Upper lobe of left lung (tissue), 4 donors: ENCODE results near the gene CYB5R3.

Source experiments
- CTCF ChIP-seq, 6 experiments: fragments of 450-650 bp in 4 of 6; fragments of 200-600 bp in 2 of 6; sonication (generic) in 2 of 6; IDR thresholded peaks; one replicate each; pipeline ENCODE4 v1.5.1; 2016 to 2019; ENCODE audit warnings: antibody characterized with exemption in 6 of 6
- EP300 ChIP-seq, 4 donors: sonication (generic); formaldehyde crosslinking; IDR thresholded peaks; one replicate each; pipeline ENCODE4 v1.5.1; 2017; ENCODE audit warnings: antibody characterized with exemption in 4 of 4, control low read depth in 2 of 4
- POLR2A ChIP-seq, 4 donors: fragments of 450-650 bp; IDR thresholded peaks; one replicate each; pipeline ENCODE4 v1.5.1; 2016 to 2017; ENCODE audit warnings: antibody characterized with exemption in 4 of 4, mild to moderate bottlenecking in 2 of 4
- POLR2AphosphoS5 ChIP-seq, 2 donors: sonication (generic); formaldehyde crosslinking; IDR thresholded peaks; one replicate each; pipeline ENCODE4 v1.5.1; 2017; ENCODE audit warnings: antibody characterized with exemption in 2 of 2

- no peak for TF ChIP-seq POLR2A (IDR thresholded peaks at IDR 0.05)
- TF ChIP-seq CTCF (IDR thresholded peaks at IDR 0.05): no peak
- peak in 1 of 2 donors; percentile 38 for TF ChIP-seq POLR2AphosphoS5 (IDR thresholded peaks at IDR 0.05)
- no peak for TF ChIP-seq EP300 (IDR thresholded peaks at IDR 0.05)
Measured at GRCh38 chr22:42680648-42681047, 31.5 kb upstream of the CYB5R3 start.
